ENCODE measurements around the gene SLC30A10. TPM values are rescaled to one million over a fixed set of nuclear protein-coding genes. Genes with fewer than 3 reads are reported as not detected.

The SLC30A10 gene
- total and polyA plus RNA-seq, 7 experiments from 2014 or later = not detected

DNA sequence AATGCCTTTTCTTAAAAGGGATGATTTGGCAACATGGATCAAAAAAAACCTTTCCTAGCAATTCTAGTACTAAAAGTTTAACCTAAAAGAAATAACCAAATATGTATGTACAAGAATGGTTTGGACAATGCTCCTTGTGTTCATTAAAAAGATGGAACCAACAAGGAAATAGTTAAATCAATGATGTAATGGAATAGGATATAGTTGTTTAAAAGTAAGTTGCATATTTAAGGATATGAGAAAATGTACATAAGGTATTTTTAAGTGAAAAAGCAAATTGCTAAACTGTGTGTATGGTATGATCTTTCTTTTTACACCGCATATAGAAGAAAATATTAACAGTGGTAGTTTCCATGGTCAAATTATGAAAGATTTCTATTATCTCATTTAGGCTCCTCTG, 12.1 kb downstream of the SLC30A10 start:
- DNase-seq (no peak), ATAC-seq (no peak)
- no peaks in the 10 kb centered on the region for H3K36me3 ChIP-seq (ENCODE audit: control insufficient read depth in 2 of 3, insufficient read depth in 3 of 3, low read length in 3 of 3)
- Mint-ChIP-seq H3K9me3 (peaks cover 0 to 3% (median 0%) of the 10 kb centered on the region in 11 donors), H3K4me3 (no peak overlapping the region), H3K27me3 (peaks cover 0 to 21% (median 4%) of the 10 kb centered on the region in 5 donors), H3K36me3 (no peaks in the 10 kb centered on the region), H3K4me1 (no peaks in the 10 kb centered on the region), H3K27ac (no peak overlapping the region)
- CTCF ChIA-PET = no interaction called here
- no peak overlapping the region for H3K4me3 ChIP-seq (ENCODE audit: low read length)
- H3K27me3 ChIP-seq (ENCODE audit: control insufficient read depth in 2 of 2, insufficient read depth in 2 of 2, low read length in 2 of 2) = no peaks in the 10 kb centered on the region
- H3K9me3 ChIP-seq (ENCODE audit: control insufficient read depth in 2 of 3, low read length in 3 of 3) = no peaks in the 10 kb centered on the region
- H3K27ac ChIP-seq (ENCODE audit: low read depth, low read length) = no peak overlapping the region
- POLR2A ChIA-PET = no interaction called here
- no peaks in the 10 kb centered on the region for H3K4me1 ChIP-seq (ENCODE audit: control insufficient read depth in 2 of 2, insufficient read depth in 2 of 2, low read length in 2 of 2)
- intact Hi-C loops (cut with micrococcal nuclease) = no loop called here

DNA sequence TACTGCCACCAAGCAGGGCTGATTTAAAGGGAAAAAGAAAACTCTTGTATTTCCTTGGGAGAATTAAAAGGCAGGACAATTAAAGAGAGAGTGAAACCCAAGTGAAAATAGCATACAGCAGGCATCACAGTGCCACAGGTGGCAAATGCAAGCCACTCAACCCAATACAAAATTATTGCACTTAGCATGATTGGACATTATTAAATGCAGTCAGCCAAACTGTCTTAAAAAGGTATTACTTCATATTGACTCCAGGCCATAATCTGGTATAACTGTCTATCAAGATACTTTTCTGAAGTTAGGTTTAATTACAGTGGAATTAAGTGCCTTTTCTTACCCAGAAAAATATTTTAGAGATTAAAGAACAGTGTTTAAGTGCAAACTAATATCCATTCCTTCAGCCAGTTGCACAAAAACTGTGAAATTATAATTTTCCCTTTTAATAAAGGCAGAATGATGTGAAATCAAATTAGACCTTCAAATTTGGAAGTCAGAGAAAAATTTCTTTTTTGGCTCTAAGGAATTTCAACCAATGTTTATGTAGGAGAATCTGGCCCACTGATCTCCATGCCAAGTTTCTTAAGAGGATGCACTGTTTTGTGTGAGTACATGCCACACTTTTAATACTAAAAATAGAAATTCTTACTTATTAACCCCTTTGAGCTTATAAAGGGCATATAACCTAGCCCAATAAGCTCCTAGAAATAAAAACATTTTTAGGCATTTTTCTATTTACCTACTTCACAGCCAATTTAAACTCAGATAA, 15.2 kb downstream of the SLC30A10 start:
- DNase-seq (no peak), ATAC-seq (no peak)
- ChIA-PET CTCF (no interaction called here), POLR2A (no interaction called here)
- Histone ChIP-seq H3K27me3 (ENCODE audit: control insufficient read depth in 2 of 2, insufficient read depth in 2 of 2, low read length in 2 of 2) (no peaks in the 10 kb centered on the region), H3K4me3 (ENCODE audit: low read length) (no peak overlapping the region), H3K27ac (ENCODE audit: low read depth, low read length) (no peak overlapping the region), H3K36me3 (ENCODE audit: control insufficient read depth in 2 of 3, insufficient read depth in 3 of 3, low read length in 3 of 3) (no peaks in the 10 kb centered on the region), H3K4me1 (ENCODE audit: control insufficient read depth in 2 of 2, insufficient read depth in 2 of 2, low read length in 2 of 2) (no peaks in the 10 kb centered on the region), H3K9me3 (ENCODE audit: control insufficient read depth in 2 of 3, low read length in 3 of 3) (no peaks in the 10 kb centered on the region)
- H3K9me3 Mint-ChIP-seq = peaks cover 0 to 3% (median 0%) of the 10 kb centered on the region in 11 donors
- intact Hi-C loops (cut with micrococcal nuclease) = no loop called here
- peaks cover 0 to 23% (median 0%) of the 10 kb centered on the region in 5 donors for H3K27me3 Mint-ChIP-seq
- H3K4me1 Mint-ChIP-seq = no peaks in the 10 kb centered on the region
- no peak overlapping the region for H3K4me3 Mint-ChIP-seq
- no peak overlapping the region for H3K27ac Mint-ChIP-seq
- H3K36me3 Mint-ChIP-seq = no peaks in the 10 kb centered on the region

DNA sequence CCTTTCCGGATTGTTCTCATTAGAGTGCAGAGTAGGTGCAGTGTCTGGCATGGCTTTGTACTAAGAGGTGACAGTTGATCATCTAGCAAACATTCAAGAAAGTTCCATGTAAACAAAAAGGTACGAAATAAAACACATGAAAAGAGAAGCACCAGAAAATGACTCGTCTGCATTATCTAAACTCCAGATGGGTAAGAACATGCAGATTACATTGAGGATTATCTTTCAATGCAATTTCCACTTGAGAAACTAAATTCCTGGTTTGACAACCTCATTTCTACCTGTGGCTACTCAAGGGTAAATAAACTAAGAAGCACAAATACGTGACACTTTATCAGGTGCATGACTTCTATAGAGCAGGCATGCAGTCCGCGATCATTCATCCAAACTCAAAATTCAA, 17.6 kb downstream of the SLC30A10 start:
- no peaks in the 10 kb centered on the region for H3K9me3 ChIP-seq (ENCODE audit: control insufficient read depth in 2 of 3, low read length in 3 of 3)
- Mint-ChIP-seq H3K9me3 (peaks cover 0 to 6% (median 0%) of the 10 kb centered on the region in 11 donors), H3K27me3 (peaks cover 0 to 29% (median 12%) of the 10 kb centered on the region in 5 donors), H3K27ac (no peak overlapping the region), H3K4me1 (peaks cover 0 to 5% (median 0%) of the 10 kb centered on the region in 7 donors), H3K4me3 (no peak overlapping the region), H3K36me3 (no peaks in the 10 kb centered on the region)
- DNase-seq = no peak
- H3K4me1 ChIP-seq (ENCODE audit: control insufficient read depth in 2 of 2, insufficient read depth in 2 of 2, low read length in 2 of 2) = no peaks in the 10 kb centered on the region
- CTCF ChIA-PET = no interaction called here
- intact Hi-C loops (cut with micrococcal nuclease) = no loop called here
- ATAC-seq = no peak
- H3K27ac ChIP-seq (ENCODE audit: low read depth, low read length) = no peak overlapping the region
- POLR2A ChIA-PET = no interaction called here
- no peaks in the 10 kb centered on the region for H3K27me3 ChIP-seq (ENCODE audit: control insufficient read depth in 2 of 2, insufficient read depth in 2 of 2, low read length in 2 of 2)
- no peaks in the 10 kb centered on the region for H3K36me3 ChIP-seq (ENCODE audit: control insufficient read depth in 2 of 3, insufficient read depth in 3 of 3, low read length in 3 of 3)
- H3K4me3 ChIP-seq (ENCODE audit: low read length) = no peak overlapping the region

DNA sequence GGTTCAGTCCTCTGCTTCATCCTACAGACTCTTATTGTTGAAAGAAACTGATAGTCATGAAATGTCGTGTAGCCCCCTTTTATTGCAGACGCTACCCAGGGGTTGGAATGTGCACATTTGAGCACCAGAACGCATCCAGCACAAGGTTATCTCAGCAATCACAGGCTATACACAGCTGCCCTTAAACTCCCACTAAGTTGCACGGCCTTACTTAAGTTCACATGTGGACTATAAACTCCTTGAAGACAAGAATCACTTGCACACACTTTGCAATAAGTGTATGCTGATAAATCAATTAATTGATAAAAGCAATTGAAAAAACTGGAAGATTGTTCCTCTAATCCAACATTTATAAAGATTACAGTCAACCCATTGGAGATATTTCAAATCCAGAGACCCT, 18.9 kb downstream of the SLC30A10 start:
- Mint-ChIP-seq H3K36me3 (no peaks in the 10 kb centered on the region), H3K4me1 (peaks cover 0 to 5% (median 0%) of the 10 kb centered on the region in 7 donors), H3K27ac (no peak overlapping the region), H3K4me3 (no peak overlapping the region), H3K9me3 (peaks cover 0 to 4% (median 0%) of the 10 kb centered on the region in 11 donors), H3K27me3 (peaks cover 0 to 26% (median 12%) of the 10 kb centered on the region in 5 donors)
- H3K4me1 ChIP-seq (ENCODE audit: control insufficient read depth in 2 of 2, insufficient read depth in 2 of 2, low read length in 2 of 2) = no peaks in the 10 kb centered on the region
- no peaks in the 10 kb centered on the region for H3K27me3 ChIP-seq (ENCODE audit: control insufficient read depth in 2 of 2, insufficient read depth in 2 of 2, low read length in 2 of 2)
- H3K4me3 ChIP-seq (ENCODE audit: low read length) = no peak overlapping the region
- no peak for ATAC-seq
- no peak overlapping the region for H3K27ac ChIP-seq (ENCODE audit: low read depth, low read length)
- ChIA-PET CTCF (no interaction called here), POLR2A (no interaction called here)
- intact Hi-C loops (cut with micrococcal nuclease) = no loop called here
- no peaks in the 10 kb centered on the region for H3K36me3 ChIP-seq (ENCODE audit: control insufficient read depth in 2 of 3, insufficient read depth in 3 of 3, low read length in 3 of 3)
- no peaks in the 10 kb centered on the region for H3K9me3 ChIP-seq (ENCODE audit: control insufficient read depth in 2 of 3, low read length in 3 of 3)
- DNase-seq = no peak

DNA sequence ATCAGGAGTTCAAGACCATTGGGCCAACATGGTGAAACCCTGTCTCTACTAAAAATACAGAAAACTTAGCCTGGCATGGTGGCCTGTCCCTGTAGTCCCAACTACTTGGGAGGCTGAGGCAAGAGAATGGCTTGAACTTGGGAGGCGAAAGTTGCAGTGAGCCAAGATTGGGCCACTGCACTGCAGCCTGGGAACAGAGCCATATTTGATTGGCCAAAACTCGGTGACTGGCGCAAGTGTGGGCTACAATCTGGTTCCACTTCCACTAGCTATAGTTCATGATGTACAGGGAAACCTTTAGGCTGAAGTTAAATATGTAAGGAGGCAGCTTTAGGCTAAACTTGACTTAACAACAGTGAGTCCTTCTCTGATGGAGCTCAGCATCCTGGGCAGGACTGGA, 20.2 kb downstream of the SLC30A10 start:
- H3K4me3 ChIP-seq (ENCODE audit: low read length) = no peak overlapping the region
- CTCF ChIA-PET = no interaction called here
- DNase-seq (no peak), ATAC-seq (no peak)
- intact Hi-C loops (cut with micrococcal nuclease) = no loop called here
- Mint-ChIP-seq H3K4me3 (no peak overlapping the region), H3K36me3 (no peaks in the 10 kb centered on the region), H3K9me3 (peaks cover 0 to 4% (median 0%) of the 10 kb centered on the region in 11 donors), H3K27me3 (peaks cover 1 to 29% (median 12%) of the 10 kb centered on the region in 5 donors), H3K27ac (no peak overlapping the region), H3K4me1 (peaks cover 0 to 5% (median 0%) of the 10 kb centered on the region in 7 donors)
- no peak overlapping the region for H3K27ac ChIP-seq (ENCODE audit: low read depth, low read length)
- H3K9me3 ChIP-seq (ENCODE audit: control insufficient read depth in 2 of 3, low read length in 3 of 3) = no peaks in the 10 kb centered on the region
- POLR2A ChIA-PET = no interaction called here
- no peaks in the 10 kb centered on the region for H3K27me3 ChIP-seq (ENCODE audit: control insufficient read depth in 2 of 2, insufficient read depth in 2 of 2, low read length in 2 of 2)
- no peaks in the 10 kb centered on the region for H3K4me1 ChIP-seq (ENCODE audit: control insufficient read depth in 2 of 2, insufficient read depth in 2 of 2, low read length in 2 of 2)
- no peaks in the 10 kb centered on the region for H3K36me3 ChIP-seq (ENCODE audit: control insufficient read depth in 2 of 3, insufficient read depth in 3 of 3, low read length in 3 of 3)

DNA sequence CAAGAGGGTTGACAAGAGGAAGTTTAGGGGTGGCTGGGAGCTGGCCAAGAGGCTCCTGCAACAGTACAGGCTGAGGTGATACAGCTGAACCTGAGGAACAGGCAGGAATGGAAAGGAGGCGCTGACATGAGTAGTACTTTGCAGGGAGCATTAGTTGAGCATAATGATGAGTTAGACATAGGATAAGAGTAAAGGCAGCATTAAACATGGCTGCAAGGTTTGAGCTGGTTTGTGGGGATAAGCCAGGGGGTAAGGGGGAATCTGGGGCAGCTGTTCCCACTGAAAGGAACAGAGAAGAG, 20.6 kb downstream of the SLC30A10 start:
- peaks cover 0 to 4% (median 0%) of the 10 kb centered on the region in 11 donors for H3K9me3 Mint-ChIP-seq
- H3K4me3 Mint-ChIP-seq = no peak overlapping the region
- Histone ChIP-seq H3K27ac (ENCODE audit: low read depth, low read length) (no peak overlapping the region), H3K4me1 (ENCODE audit: control insufficient read depth in 2 of 2, insufficient read depth in 2 of 2, low read length in 2 of 2) (no peaks in the 10 kb centered on the region), H3K4me3 (ENCODE audit: low read length) (no peak overlapping the region), H3K27me3 (ENCODE audit: control insufficient read depth in 2 of 2, insufficient read depth in 2 of 2, low read length in 2 of 2) (no peaks in the 10 kb centered on the region), H3K9me3 (ENCODE audit: control insufficient read depth in 2 of 3, low read length in 3 of 3) (no peaks in the 10 kb centered on the region), H3K36me3 (ENCODE audit: control insufficient read depth in 2 of 3, insufficient read depth in 3 of 3, low read length in 3 of 3) (no peaks in the 10 kb centered on the region)
- H3K36me3 Mint-ChIP-seq = no peaks in the 10 kb centered on the region
- H3K27ac Mint-ChIP-seq = no peak overlapping the region
- peak; percentile 45 for ATAC-seq
- peaks cover 0 to 5% (median 0%) of the 10 kb centered on the region in 7 donors for H3K4me1 Mint-ChIP-seq
- no peak for DNase-seq
- CTCF ChIA-PET = no interaction called here
- POLR2A ChIA-PET = no interaction called here
- intact Hi-C loops (cut with micrococcal nuclease) = no loop called here
- H3K27me3 Mint-ChIP-seq = peaks cover 2 to 33% (median 12%) of the 10 kb centered on the region in 5 donors

All from naive thymus-derived CD4-positive, alpha-beta T cell (primary cell).